Measurements from ENCODE around the gene EPHA5.
"Not testable (repeated sequence)": the region's sequence is repeated elsewhere in the genome, so short reads cannot be mapped to it uniquely, and the experiment has no call there.

Gene EPHA5

DNA sequence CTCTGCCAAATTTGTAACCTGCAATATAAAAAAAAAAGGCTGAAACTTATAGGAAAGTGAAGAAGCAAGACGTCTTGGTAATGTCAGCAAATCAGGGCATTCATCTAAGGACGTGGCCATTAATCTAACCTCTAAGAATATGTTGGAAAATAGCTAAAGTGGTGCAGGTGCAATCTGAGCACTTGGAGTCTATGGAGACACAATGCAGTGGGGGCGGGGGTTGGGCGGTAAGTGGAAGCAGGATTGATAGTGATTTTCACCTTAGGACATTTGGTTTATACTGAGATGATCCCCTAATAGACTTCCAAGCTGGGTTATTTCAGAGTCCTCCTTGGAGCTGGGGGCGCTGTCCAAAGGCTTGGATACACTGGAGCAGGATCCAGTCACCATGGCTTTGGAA, 283.4 kb downstream of the EPHA5 start:
- no peak overlapping the region for H3K4me3 ChIP-seq (ENCODE audit: low read depth, low read length)

GRCh38 chr4:65383589-65384305, 286.5 kb downstream of the EPHA5 start:
- no peak overlapping the region for H3K4me3 ChIP-seq (ENCODE audit: low read depth, low read length)

DNA sequence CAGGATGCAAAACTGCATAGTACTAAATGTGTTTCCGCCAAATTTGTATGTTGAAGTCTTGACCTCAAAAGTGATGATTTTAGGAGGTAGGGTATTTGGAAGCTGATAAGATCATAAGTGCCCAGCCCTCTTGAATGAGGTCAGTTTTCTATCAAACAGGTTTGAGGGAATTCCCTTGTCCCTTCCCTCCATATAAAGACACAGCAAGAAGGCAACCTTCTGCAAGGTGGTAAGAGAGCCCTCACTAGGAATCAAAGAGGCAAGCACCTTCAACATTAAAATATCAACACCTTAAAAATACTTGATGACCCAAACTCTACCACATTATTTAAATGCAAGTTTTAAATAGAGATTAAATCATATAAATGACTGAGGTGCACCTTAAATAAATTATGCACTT, 288.6 kb downstream of the EPHA5 start:
- H3K4me3 ChIP-seq (ENCODE audit: low read depth, low read length), result no peak overlapping the region

- H3K4me3 ChIP-seq (ENCODE audit: low read depth, low read length), result no peak overlapping the region
Measured at GRCh38 chr4:65370709-65371108, 299.6 kb downstream of the EPHA5 start.

GRCh38 chr4:65367306-65367705, 303.0 kb downstream of the EPHA5 start:
- no peak overlapping the region for H3K4me3 ChIP-seq (ENCODE audit: low read depth, low read length)

GRCh38 chr4:65358914-65359313, 311.4 kb downstream of the EPHA5 start:
- H3K4me3 ChIP-seq (ENCODE audit: low read depth, low read length), result no peak overlapping the region

- H3K4me3 ChIP-seq (ENCODE audit: low read depth, low read length), result no peak overlapping the region
Measured at GRCh38 chr4:65353098-65353497, 317.2 kb downstream of the EPHA5 start.

GRCh38 chr4:65344278-65344825, 325.9 kb downstream of the EPHA5 start:
- no peak overlapping the region for H3K4me3 ChIP-seq (ENCODE audit: low read depth, low read length)

DNA sequence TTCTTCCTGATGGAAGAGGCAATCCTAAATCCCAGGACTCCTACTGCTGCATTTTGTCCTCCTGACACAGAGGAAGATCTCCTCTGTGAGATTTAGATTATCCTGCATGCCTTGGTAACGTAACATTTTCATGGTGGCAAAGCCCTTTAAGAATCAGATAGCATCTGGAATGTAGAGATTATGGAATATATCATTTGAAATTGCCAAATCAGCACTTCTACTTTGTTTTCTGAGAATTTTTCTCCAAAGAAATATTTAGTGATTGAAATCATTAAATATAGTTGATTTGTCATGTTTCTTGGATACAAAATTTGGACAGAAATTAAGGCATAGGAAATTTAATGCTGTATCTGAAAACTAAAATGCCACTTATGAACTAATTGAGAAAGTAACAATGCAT, 326.9 kb downstream of the EPHA5 start:
- H3K4me3 ChIP-seq (ENCODE audit: low read depth, low read length), result no peak overlapping the region

DNA sequence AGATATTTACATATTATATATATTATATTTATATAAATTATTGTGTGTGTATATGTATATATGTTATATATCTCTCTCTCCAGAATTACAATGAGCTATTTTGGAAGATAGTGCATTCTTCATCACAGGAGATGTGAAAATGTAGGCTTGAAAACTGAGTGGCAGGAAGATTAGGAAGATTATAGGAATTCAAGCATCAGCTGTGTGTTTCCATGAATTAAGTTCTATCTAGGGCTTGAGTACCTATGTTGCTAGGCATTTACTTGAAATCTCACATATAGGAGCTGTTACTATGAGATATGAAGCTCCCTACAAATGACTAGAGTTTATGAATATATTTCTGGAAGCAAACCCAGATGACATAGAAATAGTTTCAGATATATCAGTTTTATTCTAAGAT, 328.7 kb downstream of the EPHA5 start:
- H3K4me3 ChIP-seq (ENCODE audit: low read depth, low read length), result no peak overlapping the region

- no peak overlapping the region for H3K4me3 ChIP-seq (ENCODE audit: low read depth, low read length)
Measured at GRCh38 chr4:65340382-65341109, 329.7 kb downstream of the EPHA5 start.

DNA sequence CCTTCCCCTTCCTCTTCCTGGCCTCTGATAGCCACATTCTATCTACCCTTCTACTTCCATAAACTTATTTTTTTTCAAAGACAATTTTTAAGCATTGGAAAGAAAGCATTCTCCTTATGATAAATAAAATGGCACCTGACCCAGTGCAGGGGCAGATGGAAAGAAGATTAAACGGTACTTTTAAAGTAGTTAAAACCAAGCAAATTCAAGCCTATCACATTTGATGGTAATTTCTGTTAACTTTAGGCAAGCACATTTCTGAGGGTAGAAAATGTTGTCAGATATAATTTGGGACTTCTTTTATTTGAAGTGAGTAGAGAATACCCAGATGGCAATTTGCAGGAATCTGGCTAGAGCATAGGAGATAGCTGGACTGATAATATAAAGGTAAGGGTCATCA, 332.9 kb downstream of the EPHA5 start:
- H3K4me3 ChIP-seq (ENCODE audit: low read depth, low read length), result no peak overlapping the region

DNA sequence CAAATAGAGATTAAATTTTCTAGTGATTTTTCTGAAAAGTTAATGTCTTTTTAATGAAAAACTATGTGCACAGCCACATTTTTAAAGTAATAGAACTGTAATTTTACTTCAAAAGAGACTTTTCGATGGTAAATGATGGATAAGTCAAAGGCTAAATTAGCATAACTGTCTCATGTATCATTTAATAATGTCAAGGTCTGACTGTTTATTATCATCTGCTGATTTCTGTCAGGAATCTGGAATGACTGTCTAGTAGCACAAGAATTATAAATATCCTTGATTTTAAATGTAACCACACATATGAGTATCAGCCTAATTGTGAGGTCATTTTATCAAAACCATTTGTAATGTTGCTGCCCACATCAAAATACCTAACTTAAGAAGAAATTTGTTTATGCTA, 333.8 kb downstream of the EPHA5 start:
- H3K4me3 ChIP-seq (ENCODE audit: low read depth, low read length), result no peak overlapping the region

- H3K4me3 ChIP-seq (ENCODE audit: low read depth, low read length), result no peak overlapping the region
Measured at GRCh38 chr4:65316534-65316933, 353.8 kb downstream of the EPHA5 start.

GRCh38 chr4:65311120-65311519, 359.2 kb downstream of the EPHA5 start:
- no peak overlapping the region for H3K4me3 ChIP-seq (ENCODE audit: low read depth, low read length)

- no peak overlapping the region for H3K4me3 ChIP-seq (ENCODE audit: low read depth, low read length)
Measured at GRCh38 chr4:65310586-65310985, 359.7 kb downstream of the EPHA5 start.

- H3K4me3 ChIP-seq (ENCODE audit: low read depth, low read length), result not testable (repeated sequence)
Measured at GRCh38 chr4:65308626-65309025, 361.7 kb downstream of the EPHA5 start.

DNA sequence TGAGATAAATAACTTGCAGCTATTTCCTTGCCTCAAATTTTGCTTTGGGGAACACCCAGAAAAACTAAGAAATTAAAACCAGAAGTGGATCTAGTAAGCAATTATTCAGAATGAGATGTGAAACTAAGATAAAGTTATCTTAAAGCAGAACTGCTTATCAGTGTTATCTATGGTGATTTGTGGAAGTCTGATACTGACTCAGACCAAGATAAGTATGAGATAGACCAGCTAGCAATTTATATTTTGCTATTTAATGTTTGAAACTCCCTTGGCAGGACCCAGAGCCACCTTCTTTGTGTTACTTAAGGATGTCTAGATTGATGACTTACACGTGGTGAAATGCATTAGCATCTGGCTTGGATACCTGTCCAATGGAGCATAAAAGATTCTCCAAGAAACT, 368.1 kb downstream of the EPHA5 start:
- H3K4me3 ChIP-seq (ENCODE audit: low read depth, low read length), result no peak overlapping the region

DNA sequence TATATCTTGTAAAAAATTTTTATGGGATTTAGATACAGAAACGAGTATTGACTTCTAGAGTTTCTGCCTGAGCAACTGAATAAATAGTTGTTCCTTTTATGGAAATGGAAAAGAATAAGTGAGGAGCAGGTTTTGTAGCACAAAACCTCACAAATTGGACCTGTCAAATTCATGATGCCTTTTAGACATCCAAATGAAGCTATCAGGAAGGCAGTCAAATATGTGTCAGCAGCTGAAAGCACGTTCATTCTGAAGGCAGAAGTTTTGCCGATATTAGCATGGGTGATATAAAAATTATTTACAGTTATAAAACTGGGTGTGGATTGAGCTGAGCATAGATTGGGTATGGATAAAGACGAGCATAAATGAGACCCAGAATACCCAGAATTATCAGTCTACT, 374.0 kb downstream of the EPHA5 start:
- no peak overlapping the region for H3K4me3 ChIP-seq (ENCODE audit: low read depth, low read length)

DNA sequence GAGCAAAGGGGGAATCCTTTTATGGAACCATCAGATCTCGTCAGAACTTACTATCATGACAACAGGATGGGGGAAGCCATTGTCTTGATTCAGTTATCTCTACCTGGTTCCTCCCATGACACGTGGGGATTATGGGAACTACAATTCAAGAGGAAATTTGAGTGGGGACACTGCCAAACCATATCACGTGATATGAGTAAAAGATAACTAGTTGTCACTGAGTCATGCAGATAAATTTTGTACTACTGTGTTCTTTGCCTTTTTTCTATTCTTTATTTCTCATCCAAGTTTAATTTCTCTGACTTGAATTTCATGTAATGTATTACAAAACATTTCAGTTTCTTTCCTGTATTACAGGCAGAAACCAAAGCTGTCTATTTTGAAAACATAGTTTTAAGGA, 383.2 kb downstream of the EPHA5 start:
- H3K4me3 ChIP-seq (ENCODE audit: low read depth, low read length), result no peak overlapping the region
